ENCODE measurements around the gene ANKRD35. TPM values are rescaled to one million over a fixed set of nuclear protein-coding genes. Genes with fewer than 3 reads are reported as not detected.

Gene ANKRD35
- total RNA-seq, 1 experiment from 2014 or later: not detected

GRCh38 chr1:145897969-145898368, 12.3 kb upstream of the ANKRD35 start:
- H3K9me3 ChIP-seq (ENCODE audit: control insufficient read depth in 1 of 2, insufficient read depth in 1 of 2, low read depth in 1 of 2, low read length in 2 of 2): no peaks in the 10 kb centered on the region
- no peak overlapping the region for H2AFZ ChIP-seq (ENCODE audit: low read depth, low read length, poor library complexity, severe bottlenecking)
- intact Hi-C loops (cut with micrococcal nuclease): no loop called here
- ATAC-seq (no peak), DNase-seq (ENCODE audit: low read depth, low spot score) (no peak)
- no peaks in the 10 kb centered on the region for H3K36me3 ChIP-seq (ENCODE audit: control insufficient read depth in 1 of 2, insufficient read depth in 2 of 2, low read length in 2 of 2)
- H3K4me2 ChIP-seq (ENCODE audit: low read length): no peak overlapping the region
- no peaks in the 10 kb centered on the region for H3K27me3 ChIP-seq (ENCODE audit: insufficient read depth, low read length)
- no peaks in the 10 kb centered on the region for H3K79me2 ChIP-seq (ENCODE audit: insufficient read depth, low read length)
- H4K20me1 ChIP-seq (ENCODE audit: insufficient read depth): no peaks in the 10 kb centered on the region
- no peak overlapping the region for H3K27ac ChIP-seq (ENCODE audit: low read depth, low read length)
- no peaks in the 10 kb centered on the region for H3K9me2 ChIP-seq (ENCODE audit: insufficient read depth)
- H3K4me3 ChIP-seq (replicated peaks in 1 of 2; ENCODE audit: low read depth in 1 of 2, low read length in 2 of 2): no peak overlapping the region
- H3K9ac ChIP-seq (ENCODE audit: low read length): no peak overlapping the region
- RAD21 ChIA-PET (ENCODE audit: low non-redundant PET in 1 of 2, low total read pairs in 2 of 2, uncharacterized antibody in 2 of 2, unreplicated experiment in 2 of 2): no interaction called here
- no peak for TF ChIP-seq ATF3 (IDR thresholded peaks at IDR 0.05)
- no peak for TF ChIP-seq ELF1 (IDR thresholded peaks at IDR 0.05; ENCODE audit: borderline replicate concordance, low read depth)
- no peak for TF ChIP-seq JUND (IDR thresholded peaks at IDR 0.05)
- no peak for TF ChIP-seq CTCF (IDR thresholded peaks at IDR 0.05 in 2 of 3, conservative IDR thresholded peaks at IDR 0.05 in 1 of 3; ENCODE audit: borderline replicate concordance in 1 of 3, insufficient read depth in 1 of 3, low read depth in 2 of 3, low read length in 2 of 3)
- POLR2A ChIA-PET: no interaction called here
- H3K4me1 ChIP-seq (ENCODE audit: control insufficient read depth in 1 of 2, insufficient read depth in 2 of 2, low read length in 2 of 2): peaks cover 5 to 8% of the 10 kb centered on the region in 2 experiments
- CTCF ChIA-PET: no interaction called here
- no TSS peak for BruUV-seq (replicated peaks)

- H4K20me1 ChIP-seq (ENCODE audit: insufficient read depth): no peaks in the 10 kb centered on the region
- H3K36me3 ChIP-seq (ENCODE audit: control insufficient read depth in 1 of 2, insufficient read depth in 2 of 2, low read length in 2 of 2): no peaks in the 10 kb centered on the region
- no peak overlapping the region for H3K27ac ChIP-seq (ENCODE audit: low read depth, low read length)
- no peaks in the 10 kb centered on the region for H3K9me3 ChIP-seq (ENCODE audit: control insufficient read depth in 1 of 2, insufficient read depth in 1 of 2, low read depth in 1 of 2, low read length in 2 of 2)
- no peak overlapping the region for H3K9ac ChIP-seq (ENCODE audit: low read length)
- no peaks in the 10 kb centered on the region for H3K79me2 ChIP-seq (ENCODE audit: insufficient read depth, low read length)
- ATAC-seq (no peak), DNase-seq (ENCODE audit: low read depth, low spot score) (no peak)
- BruUV-seq (replicated peaks): no TSS peak
- no peak overlapping the region for H3K4me2 ChIP-seq (ENCODE audit: low read length)
- H3K9me2 ChIP-seq (ENCODE audit: insufficient read depth): no peaks in the 10 kb centered on the region
- ChIA-PET RAD21 (ENCODE audit: low non-redundant PET in 1 of 2, low total read pairs in 2 of 2, uncharacterized antibody in 2 of 2, unreplicated experiment in 2 of 2) (no interaction called here), POLR2A (interaction anchor here (1.0 kb wide), 1 partner anchor 32 kb away, joined by 3 read pairs; the partner anchor contains the start of gene RBM8A), CTCF (no interaction called here)
- peaks cover 27 to 28% of the 10 kb centered on the region in 2 experiments for H3K4me1 ChIP-seq (ENCODE audit: control insufficient read depth in 1 of 2, insufficient read depth in 2 of 2, low read length in 2 of 2)
- H3K27me3 ChIP-seq (ENCODE audit: insufficient read depth, low read length): no peaks in the 10 kb centered on the region
- H2AFZ ChIP-seq (ENCODE audit: low read depth, low read length, poor library complexity, severe bottlenecking): no peak overlapping the region
- no peak overlapping the region for H3K4me3 ChIP-seq (replicated peaks in 1 of 2; ENCODE audit: low read depth in 1 of 2, low read length in 2 of 2)
- intact Hi-C loops (cut with micrococcal nuclease): no loop called here
- TF ChIP-seq ATF3 (IDR thresholded peaks at IDR 0.05): no peak
- no peak for TF ChIP-seq SRF (IDR thresholded peaks at IDR 0.05; ENCODE audit: low read depth)
- no peak for TF ChIP-seq TCF7L2 (IDR thresholded peaks at IDR 0.05; ENCODE audit: borderline replicate concordance, extremely low read depth, insufficient read depth, insufficient read length)
- no peak for TF ChIP-seq JUND (IDR thresholded peaks at IDR 0.05)
- TF ChIP-seq ZNF274 (IDR thresholded peaks at IDR 0.05; ENCODE audit: low read depth, low read length): no peak
- no peak for TF ChIP-seq FOSL1 (IDR thresholded peaks at IDR 0.05; ENCODE audit: low read depth)
- no peak for TF ChIP-seq CEBPB (IDR thresholded peaks at IDR 0.05; ENCODE audit: low read depth)
- TF ChIP-seq CTCF (IDR thresholded peaks at IDR 0.05 in 2 of 3, conservative IDR thresholded peaks at IDR 0.05 in 1 of 3; ENCODE audit: borderline replicate concordance in 1 of 3, insufficient read depth in 1 of 3, low read depth in 2 of 3, low read length in 2 of 3): no peak
- no peak for TF ChIP-seq CBX3 (IDR thresholded peaks at IDR 0.05; ENCODE audit: low read depth)
- no peak for TF ChIP-seq ZBTB33 (IDR thresholded peaks at IDR 0.05; ENCODE audit: extremely low read depth, insufficient replicate concordance, low read length)
- TF ChIP-seq RAD21 (IDR thresholded peaks at IDR 0.05; ENCODE audit: low read depth): no peak
Measured at GRCh38 chr1:145895471-145895870, 9.8 kb upstream of the ANKRD35 start.

Data from HCT116 (cell line).